Measurements from ENCODE around the gene PLXNB3.
"Not testable (repeated sequence)": the region's sequence is repeated elsewhere in the genome, so short reads cannot be mapped to it uniquely, and the experiment has no call there.

The PLXNB3 gene

DNA sequence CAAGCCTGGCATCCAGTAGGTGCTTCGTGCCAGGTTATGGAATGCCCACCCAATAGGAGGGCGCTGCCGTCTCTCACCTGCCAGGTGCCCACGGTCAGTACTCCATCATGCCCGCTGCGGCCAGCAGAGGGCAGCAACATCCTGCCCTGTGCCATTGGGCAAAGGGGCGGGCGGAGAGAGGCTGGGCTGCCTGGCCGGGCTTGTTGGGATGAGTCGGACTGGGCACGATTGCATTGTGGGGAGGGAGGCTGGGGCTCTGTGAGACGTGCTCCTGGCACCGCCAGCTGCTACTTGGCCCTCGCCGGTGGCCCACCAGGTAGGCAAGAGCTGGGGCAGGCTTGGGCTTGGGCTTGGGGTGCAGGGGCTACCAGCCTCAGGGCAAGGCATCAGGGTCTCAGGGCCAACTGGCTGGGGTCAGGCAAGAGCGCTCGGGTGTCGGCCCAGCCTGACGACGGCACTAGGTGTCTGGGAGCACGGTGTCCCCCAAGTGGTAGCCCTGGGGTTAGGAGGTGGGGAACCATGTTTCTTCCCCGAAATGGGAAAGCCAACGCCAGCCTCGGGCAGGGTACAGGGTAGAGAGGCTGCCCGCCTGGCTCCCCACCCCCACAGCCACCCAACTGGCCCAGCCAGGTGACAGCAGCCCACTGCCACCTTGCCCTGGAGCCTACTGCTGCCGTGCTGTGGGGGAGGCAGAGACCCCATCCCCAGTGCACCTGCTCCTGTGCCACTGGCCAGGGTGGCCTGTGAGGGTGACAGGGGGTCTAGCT, at the start of gene PLXNB3:
TSS of gene PLXNB3 (plus strand) at position 261 of the 767 bp plus-strand sequence. CDS start 1,287 bp downstream, outside the sequence.
- DNase-seq: peak; percentile 78

DNA sequence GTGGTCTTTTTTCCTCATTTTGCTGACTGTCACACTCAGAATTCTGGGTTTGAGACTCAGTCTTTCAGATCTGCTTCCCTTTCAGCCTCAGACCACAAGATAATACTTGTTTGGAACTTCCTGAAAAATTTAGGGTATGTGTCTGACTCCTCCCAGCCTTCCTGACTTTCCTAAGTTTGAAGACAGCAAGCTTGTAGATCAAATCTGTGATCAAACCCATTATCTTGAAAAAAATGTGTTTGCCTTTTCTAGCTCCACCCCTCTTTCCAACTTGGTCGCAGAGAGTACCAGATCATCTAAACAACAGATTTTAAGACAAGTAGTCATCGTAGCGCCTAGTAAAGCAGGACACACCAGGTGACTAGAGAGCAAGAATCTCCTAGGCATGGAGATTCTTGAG, 49.8 kb upstream of the PLXNB3 start:
- DNase-seq: no peak

GRCh38 chrX:153717445-153717844, 46.6 kb upstream of the PLXNB3 start:
- DNase-seq: no peak

DNA sequence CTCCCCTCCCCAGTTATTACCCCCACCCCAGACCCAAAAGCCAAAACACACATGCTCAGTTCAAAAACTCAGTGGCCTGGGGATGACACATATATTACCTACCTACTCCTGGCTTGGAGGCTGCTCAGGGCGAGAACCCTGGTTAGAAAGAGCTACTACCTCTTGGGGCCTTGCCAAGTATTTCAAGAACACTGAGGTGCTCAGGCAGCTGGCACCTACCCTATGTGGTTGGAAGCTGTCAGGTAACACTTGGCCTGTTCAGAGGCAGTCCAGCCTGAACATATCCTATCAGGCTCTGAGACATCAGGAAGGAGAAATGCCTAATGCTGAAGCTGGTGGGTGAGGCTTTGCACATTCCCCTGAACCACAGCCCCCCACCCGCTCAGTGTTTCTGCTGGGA, 44.8 kb upstream of the PLXNB3 start:
- no peak for DNase-seq

DNA sequence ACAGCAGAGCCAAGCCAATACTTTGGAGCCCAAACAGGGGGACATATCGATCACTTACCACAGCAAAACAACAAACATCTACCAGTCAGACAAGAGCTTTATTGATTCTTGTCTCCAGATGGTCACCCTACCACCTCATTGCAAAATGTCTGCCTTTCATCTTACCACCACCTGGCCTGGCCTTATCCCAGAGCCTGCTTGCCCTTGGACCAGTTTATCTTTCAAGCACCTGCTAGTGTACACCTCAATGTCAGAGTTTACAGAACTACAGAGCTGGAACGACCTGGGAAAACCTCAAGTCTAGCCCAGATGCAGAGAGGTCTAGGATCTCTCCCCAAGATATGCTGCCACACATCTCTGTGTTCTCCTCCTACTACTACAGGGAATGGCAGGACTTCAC, 44.3 kb upstream of the PLXNB3 start:
- DNase-seq: no peak

DNA sequence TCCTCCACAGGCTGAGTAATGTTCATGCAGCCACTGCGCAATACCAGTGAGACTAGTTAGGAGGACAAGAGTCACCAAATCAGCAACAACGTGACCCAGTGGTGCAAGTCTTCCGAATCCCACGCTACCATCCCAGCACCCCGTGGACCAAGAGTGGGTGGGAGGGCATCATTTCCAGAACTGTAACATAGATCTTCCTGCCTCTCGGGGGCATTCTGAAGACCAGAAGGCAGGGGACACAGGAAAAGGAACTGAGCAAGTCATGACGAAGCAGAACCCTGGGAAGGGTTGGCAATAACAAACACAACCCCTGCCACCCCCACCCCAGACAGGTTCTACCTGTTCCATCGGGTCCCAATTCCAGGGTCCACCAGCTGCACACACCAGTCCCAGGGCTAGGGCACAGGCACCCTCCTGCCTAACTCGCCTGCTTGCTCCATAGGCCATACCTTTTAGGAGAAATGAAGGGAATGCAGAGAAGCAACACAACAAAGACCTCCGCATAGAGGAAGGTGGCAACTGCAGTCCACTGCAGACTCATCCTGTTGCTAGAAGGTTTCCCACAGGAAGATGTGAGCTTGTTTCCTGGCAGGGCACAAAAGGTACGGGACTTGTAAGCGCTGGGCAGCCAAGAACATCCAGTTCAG, 41.2 kb upstream of the PLXNB3 start:
- DNase-seq: peak; percentile 5

DNA sequence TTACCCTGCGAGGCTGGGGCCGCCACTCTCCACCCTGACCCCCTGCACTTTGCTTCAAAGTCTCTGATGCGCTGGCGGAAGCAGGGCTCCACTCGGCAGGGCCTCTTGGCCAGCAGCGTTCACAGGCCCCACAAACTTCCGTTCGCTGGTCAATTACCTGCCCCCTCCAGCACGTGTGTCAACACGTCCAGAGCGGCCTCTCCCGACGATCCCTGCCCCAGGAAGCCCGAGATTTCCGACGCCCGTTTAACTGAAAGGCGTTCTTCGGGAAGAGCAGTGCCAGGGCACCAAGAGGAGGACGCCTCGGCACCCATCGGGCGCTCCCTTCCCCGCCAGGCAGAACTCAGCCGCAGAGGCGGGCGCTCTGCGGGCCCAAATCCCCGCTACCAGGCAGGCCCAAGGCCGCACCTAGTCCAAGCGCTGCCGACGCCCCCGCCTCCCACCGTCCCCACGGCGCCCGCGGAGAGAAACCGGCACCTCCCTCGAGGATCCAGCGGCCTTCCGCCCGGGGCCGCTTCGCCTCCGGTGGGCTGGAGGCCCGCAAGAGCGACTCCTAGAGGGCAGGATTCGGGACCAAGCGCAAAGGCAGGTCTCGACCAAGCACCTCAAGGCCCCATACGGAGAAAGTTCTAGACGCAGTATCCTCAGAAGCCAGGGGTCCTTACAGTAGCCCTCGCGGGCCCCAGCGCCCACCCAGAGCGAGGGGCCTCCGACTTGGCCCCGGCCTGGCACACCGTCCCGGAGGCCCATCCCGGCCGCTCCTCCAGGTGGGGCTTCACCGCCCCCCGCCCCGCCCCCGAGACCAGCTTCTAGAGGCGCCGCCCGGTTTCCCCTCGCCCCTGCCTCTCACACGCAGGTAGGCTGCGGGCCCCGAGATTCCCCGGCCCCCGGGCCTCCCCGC, 40.4 kb upstream of the PLXNB3 start:
- DNase-seq: peak; percentile 54

DNA sequence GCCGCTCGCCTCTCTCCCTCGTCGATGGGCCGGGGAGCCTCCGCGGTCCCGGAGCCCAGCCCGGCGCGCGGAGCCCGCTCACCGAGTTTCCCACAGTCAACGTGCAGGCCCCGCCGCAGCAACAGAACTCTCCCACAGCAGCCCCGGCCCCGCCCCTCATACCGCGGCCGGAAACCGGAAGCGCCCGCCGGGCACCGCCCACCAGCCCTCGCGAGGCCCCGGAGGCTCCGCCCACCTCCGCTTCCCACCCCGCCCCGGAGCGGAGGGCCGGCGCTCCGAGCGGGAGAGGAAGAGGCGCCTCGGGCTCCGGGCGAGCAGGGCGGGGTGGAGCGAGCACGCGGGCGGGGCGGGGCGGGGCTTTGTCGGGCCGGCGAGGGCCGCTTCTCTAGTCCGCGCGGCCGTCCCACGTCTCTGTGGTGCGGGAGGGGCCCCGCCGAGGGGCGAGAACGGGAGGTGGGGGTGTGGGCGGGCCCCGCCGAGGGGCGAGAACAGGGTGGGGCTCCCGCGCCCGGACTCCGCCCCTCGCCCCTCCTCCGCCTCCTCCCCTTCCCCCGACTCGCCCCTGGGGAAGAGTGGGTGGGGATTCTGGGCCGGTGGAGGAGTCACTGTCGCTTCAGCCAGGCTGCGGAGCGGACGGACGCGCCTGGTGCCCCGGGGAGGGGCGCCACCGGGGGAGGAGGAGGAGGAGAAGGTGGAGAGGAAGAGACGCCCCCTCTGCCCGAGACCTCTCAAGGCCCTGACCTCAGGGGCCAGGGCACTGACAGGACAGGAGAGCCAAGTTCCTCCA, 39.6 kb upstream of the PLXNB3 start, which contains the start of the genes ABCD1 and BCAP31:
TSS of gene ABCD1 (plus strand) at position 605 of the 787 bp plus-strand sequence. CDS start 411 bp downstream, outside the sequence.
TSS of gene BCAP31 (minus strand) at position 136 of the 787 bp plus-strand sequence. CDS start 1,143 bp downstream, outside the sequence.
- peak; percentile 85 for DNase-seq

GRCh38 chrX:153725039-153725831, 38.8 kb upstream of the PLXNB3 start:
- no peak for DNase-seq

DNA sequence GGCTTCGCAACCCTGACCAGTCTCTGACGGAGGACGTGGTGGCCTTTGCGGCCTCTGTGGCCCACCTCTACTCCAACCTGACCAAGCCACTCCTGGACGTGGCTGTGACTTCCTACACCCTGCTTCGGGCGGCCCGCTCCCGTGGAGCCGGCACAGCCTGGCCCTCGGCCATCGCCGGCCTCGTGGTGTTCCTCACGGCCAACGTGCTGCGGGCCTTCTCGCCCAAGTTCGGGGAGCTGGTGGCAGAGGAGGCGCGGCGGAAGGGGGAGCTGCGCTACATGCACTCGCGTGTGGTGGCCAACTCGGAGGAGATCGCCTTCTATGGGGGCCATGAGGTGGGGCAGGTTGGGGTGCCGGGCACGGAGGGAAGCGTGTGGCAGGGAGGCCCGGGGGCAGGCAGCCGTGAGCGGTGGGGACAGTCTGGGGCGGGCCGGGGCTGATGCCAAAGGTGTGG, 38.2 kb upstream of the PLXNB3 start:
- no peak for DNase-seq

- DNase-seq: peak; percentile 47
These were observed 37.5 kb upstream of the PLXNB3 start for GRCh38 chrX:153726286-153727122.

- no peak for DNase-seq
These were observed 36.7 kb upstream of the PLXNB3 start for GRCh38 chrX:153727123-153727931.

DNA sequence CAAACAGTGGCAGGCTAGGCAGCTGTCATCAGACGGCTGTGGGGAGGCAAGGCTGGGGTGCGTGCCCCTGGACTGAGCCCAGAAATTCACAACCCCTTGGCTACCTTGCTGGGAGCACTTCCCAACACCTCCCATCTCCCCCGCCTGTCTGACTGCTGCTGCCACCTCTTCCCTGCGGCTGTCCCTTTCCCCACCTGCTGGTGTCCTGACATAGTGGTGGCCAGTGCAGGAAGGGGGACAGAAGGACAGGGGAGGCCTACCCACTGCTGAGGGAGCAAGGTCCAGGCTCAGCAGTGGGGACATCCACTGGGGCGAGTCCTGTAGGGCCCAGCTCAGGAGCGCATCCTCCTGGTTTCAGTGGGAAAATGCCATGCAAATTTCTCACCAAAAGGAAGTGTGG, 36.0 kb upstream of the PLXNB3 start:
- DNase-seq: no peak

DNA sequence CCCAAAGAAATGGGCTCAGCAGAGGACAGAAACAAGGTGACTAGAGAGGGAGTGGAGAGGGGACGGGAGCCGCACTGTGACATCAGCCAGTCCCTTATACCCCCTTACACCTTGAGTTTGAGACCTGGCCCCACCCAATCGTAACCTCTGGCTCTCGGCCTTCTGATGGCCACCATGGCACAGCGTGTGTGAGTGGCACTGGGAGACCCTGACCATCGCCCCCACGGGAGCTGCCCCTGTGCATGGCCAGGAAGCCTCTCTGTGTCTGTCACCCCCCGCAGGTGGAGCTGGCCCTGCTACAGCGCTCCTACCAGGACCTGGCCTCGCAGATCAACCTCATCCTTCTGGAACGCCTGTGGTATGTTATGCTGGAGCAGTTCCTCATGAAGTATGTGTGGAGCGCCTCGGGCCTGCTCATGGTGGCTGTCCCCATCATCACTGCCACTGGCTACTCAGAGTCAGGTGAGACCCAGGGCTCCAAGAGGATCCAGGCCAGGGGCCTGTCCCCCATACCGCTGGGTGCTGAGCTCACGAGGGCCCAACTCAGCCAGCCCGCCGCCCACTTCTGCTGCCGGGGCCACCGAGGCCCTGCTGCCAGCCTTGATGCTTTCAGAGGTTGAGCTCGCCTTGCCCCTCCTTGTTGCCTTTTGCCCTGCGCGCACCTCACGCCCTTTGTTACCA, 35.0 kb upstream of the PLXNB3 start:
- no peak for DNase-seq

- DNase-seq: not testable (repeated sequence)
These were observed 33.9 kb upstream of the PLXNB3 start for GRCh38 chrX:153730115-153730514.

- no peak for DNase-seq
These were observed 32.8 kb upstream of the PLXNB3 start for GRCh38 chrX:153731117-153731844.

DNA sequence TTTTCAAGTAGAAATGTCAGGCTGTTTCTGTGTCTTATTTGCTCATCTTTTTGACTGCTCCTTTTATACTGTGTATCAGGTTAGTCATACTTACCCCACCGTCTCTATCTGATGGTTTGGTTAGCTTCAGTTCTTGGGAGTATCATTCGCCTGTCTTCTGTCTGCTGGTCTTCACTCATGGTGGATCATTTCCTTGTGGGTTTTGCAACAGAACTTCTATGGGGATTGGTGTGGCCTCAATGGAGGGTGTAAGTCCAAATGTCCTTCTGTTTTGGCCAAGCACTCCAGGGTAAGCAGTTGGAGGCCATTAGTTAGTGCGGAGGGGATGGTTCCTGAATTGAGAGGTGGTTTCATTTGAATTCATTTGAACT, 32.2 kb upstream of the PLXNB3 start:
- no peak for DNase-seq

GRCh38 chrX:153732401-153732800, 31.6 kb upstream of the PLXNB3 start:
- no peak for DNase-seq

All from hematopoietic multipotent progenitor cell treated with erythropoietin and hydrocortisone succinate and interleukin-3 and kit ligand, for 8 days (in vitro differentiated cells).